Measurements from ENCODE around the gene LGALS3. TPM values are rescaled to one million over a fixed set of nuclear protein-coding genes. Genes with fewer than 3 reads are reported as not detected.
A peak's percentile ranks its signal among the peaks of the same experiment; 100 is the strongest.

The LGALS3 gene
- total RNA-seq, 1 donor from 2014 or later = 351 TPM

GRCh38 chr14:55157080-55157479 lies 28.0 kb downstream of the LGALS3 start:
- H3K4me1 ChIP-seq = no peaks in the 10 kb centered on the region
- intact Hi-C loops (cut with DNase I) = no loop called here

GRCh38 chr14:55158412-55158811 lies 29.4 kb downstream of the LGALS3 start:
- Histone ChIP-seq H3K4me3 (no peak overlapping the region), H3K27me3 (no peaks in the 10 kb centered on the region), H3K4me1 (no peaks in the 10 kb centered on the region), H3K36me3 (no peaks in the 10 kb centered on the region), H3K27ac (no peak overlapping the region), H3K9me3 (no peaks in the 10 kb centered on the region)
- DNase-seq (no peak), ATAC-seq (no peak)
- intact Hi-C loops (cut with DNase I) = no loop called here
- no peak for TF ChIP-seq CTCF (IDR thresholded peaks at IDR 0.05)

More at GRCh38 chr14:55157080-55157479, 28.0 kb downstream of the LGALS3 start:
- Histone ChIP-seq H3K36me3 (no peaks in the 10 kb centered on the region), H3K27me3 (no peaks in the 10 kb centered on the region), H3K4me3 (no peak overlapping the region), H3K9me3 (no peaks in the 10 kb centered on the region), H3K27ac (no peak overlapping the region)
- no peak for TF ChIP-seq CTCF (IDR thresholded peaks at IDR 0.05)
- no peak for DNase-seq
- no peak for ATAC-seq

- Histone ChIP-seq H3K4me1 (no peaks in the 10 kb centered on the region), H3K27ac (no peak overlapping the region), H3K9me3 (no peaks in the 10 kb centered on the region), H3K27me3 (no peaks in the 10 kb centered on the region), H3K4me3 (no peak overlapping the region), H3K36me3 (no peaks in the 10 kb centered on the region)
- peak; percentile 75 for TF ChIP-seq CTCF (IDR thresholded peaks at IDR 0.05)
- ATAC-seq (peak; percentile 84), DNase-seq (no peak)
- intact Hi-C loops (cut with DNase I) = loop anchor here (5.0 kb wide), 1 partner anchor 69 kb away; no protein-coding TSS in a partner anchor
Observed at GRCh38 chr14:55160989-55161388, 31.9 kb downstream of the LGALS3 start.

DNA sequence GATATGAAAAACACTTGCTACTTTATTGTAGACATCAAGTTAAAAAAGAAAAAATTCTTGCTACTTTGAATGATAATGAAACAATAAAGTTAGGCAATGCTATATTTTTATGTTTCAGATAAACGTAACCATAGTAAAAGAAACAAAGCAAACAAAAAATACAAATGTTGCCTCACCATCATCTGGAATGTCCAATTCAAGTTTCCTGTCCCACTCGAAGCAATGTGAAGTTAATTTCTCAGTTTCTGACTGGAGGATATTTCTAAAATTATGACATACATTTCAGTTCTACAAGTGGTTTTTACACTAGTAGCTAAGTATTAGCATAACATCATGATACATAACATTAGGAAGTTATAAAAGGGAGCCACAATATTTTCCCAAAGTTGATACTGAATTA lies 41.5 kb downstream of the LGALS3 start:
- no peak for DNase-seq
- Histone ChIP-seq H3K36me3 (no peaks in the 10 kb centered on the region), H3K9me3 (no peaks in the 10 kb centered on the region), H3K27me3 (no peaks in the 10 kb centered on the region), H3K4me3 (no peak overlapping the region), H3K27ac (no peak overlapping the region), H3K4me1 (no peaks in the 10 kb centered on the region)
- no peak for TF ChIP-seq CTCF (IDR thresholded peaks at IDR 0.05)
- intact Hi-C loops (cut with DNase I) = no loop called here
- ATAC-seq = no peak

DNA sequence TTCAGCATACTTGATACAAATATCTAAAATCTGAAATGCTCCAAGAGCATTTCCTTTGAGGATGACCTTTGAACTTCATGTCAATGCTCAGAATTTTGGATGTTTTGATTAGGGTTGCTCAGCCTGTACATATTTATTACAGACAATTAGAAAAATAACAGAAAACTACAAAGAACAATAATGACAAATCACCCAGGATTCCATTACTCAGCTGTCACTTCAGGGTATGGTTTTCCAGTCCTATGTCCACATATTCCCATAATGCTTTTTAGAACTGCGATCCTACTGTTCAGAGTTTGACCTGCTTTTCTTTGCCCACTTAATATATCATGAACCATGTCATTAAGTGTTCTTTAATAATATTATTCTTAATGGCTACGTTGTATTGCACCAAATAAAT lies 51.0 kb downstream of the LGALS3 start:
- intact Hi-C loops (cut with DNase I) = no loop called here
- ATAC-seq (no peak), DNase-seq (no peak)
- Histone ChIP-seq H3K36me3 (no peaks in the 10 kb centered on the region), H3K4me3 (no peak overlapping the region), H3K27me3 (no peaks in the 10 kb centered on the region), H3K4me1 (no peaks in the 10 kb centered on the region), H3K9me3 (no peaks in the 10 kb centered on the region), H3K27ac (no peak overlapping the region)
- TF ChIP-seq CTCF (IDR thresholded peaks at IDR 0.05) = no peak

DNA sequence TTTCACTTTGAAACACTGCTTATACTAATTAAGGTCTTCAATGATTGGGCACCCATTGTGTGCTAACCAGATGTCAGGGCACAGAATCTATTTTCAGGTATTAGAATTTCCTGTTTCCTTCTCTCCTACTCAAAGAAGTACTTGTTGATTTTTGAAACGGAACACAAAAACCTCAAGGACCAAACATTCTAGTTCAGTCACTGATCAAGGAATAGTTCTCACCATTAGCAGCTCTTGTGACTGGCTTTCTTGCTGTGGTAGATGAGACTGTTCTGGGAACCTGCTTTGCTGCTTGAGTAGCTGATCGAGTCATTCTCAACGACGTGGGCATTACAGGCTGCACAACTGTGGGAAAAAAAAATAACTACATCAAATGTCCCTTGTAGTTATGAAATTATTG lies 51.4 kb downstream of the LGALS3 start:
- Histone ChIP-seq H3K4me1 (no peaks in the 10 kb centered on the region), H3K9me3 (no peaks in the 10 kb centered on the region), H3K4me3 (no peak overlapping the region), H3K27me3 (no peaks in the 10 kb centered on the region), H3K27ac (no peak overlapping the region), H3K36me3 (no peaks in the 10 kb centered on the region)
- DNase-seq (no peak), ATAC-seq (no peak)
- intact Hi-C loops (cut with DNase I) = no loop called here
- TF ChIP-seq CTCF (IDR thresholded peaks at IDR 0.05) = no peak

All from upper lobe of right lung (tissue), 1 donor.